ENCODE data around the gene CSNK1D.

The CSNK1D gene

GRCh38 chr17:82309656-82310570, 36.4 kb upstream of the CSNK1D start:
- no peak for DNase-seq

GRCh38 chr17:82305727-82306300, 32.3 kb upstream of the CSNK1D start:
- no peak for DNase-seq

- DNase-seq = no peak
These were observed 31.6 kb upstream of the CSNK1D start for GRCh38 chr17:82304826-82305726.

- no peak for DNase-seq
These were observed 30.7 kb upstream of the CSNK1D start for GRCh38 chr17:82303944-82304808.

GRCh38 chr17:82302991-82303943, 29.8 kb upstream of the CSNK1D start:
- DNase-seq = no peak

- no peak for DNase-seq
These were observed 29.1 kb upstream of the CSNK1D start for GRCh38 chr17:82302568-82302963.

GRCh38 chr17:82301916-82302567, 28.5 kb upstream of the CSNK1D start:
- no peak for DNase-seq

- DNase-seq = no peak
These were observed 27.9 kb upstream of the CSNK1D start for GRCh38 chr17:82301300-82301915.

- peak; percentile 85 for DNase-seq
These were observed 27.3 kb upstream of the CSNK1D start for GRCh38 chr17:82300707-82301270.

- DNase-seq = no peak
These were observed 26.7 kb upstream of the CSNK1D start for GRCh38 chr17:82300228-82300627.

GRCh38 chr17:82299452-82299851, 26.0 kb upstream of the CSNK1D start:
- no peak for DNase-seq

GRCh38 chr17:82298538-82299421, 25.3 kb upstream of the CSNK1D start:
- no peak for DNase-seq

- DNase-seq = no peak
These were observed 24.4 kb upstream of the CSNK1D start for GRCh38 chr17:82297714-82298537.

GRCh38 chr17:82297280-82297713, 23.8 kb upstream of the CSNK1D start:
- DNase-seq = no peak

- DNase-seq = no peak
These were observed 23.2 kb upstream of the CSNK1D start for GRCh38 chr17:82296511-82297279.

- DNase-seq = no peak
These were observed 21.9 kb upstream of the CSNK1D start for GRCh38 chr17:82295472-82295814.
